GM12873 (cell line): ENCODE results near the gene MRPS15.
A peak's percentile ranks its signal among the peaks of the same experiment; 100 is the strongest.

Experiments
- CTCF ChIP-seq: IDR thresholded peaks from 2 replicates; pipeline ENCODE4 v1.5.1; 2012; ENCODE audit warnings: low read depth, mild to moderate bottlenecking, moderate library complexity, low read length, control low read depth; ENCODE audit not compliant: insufficient read depth; ENCODE audit errors: missing control alignments

The MRPS15 gene

DNA sequence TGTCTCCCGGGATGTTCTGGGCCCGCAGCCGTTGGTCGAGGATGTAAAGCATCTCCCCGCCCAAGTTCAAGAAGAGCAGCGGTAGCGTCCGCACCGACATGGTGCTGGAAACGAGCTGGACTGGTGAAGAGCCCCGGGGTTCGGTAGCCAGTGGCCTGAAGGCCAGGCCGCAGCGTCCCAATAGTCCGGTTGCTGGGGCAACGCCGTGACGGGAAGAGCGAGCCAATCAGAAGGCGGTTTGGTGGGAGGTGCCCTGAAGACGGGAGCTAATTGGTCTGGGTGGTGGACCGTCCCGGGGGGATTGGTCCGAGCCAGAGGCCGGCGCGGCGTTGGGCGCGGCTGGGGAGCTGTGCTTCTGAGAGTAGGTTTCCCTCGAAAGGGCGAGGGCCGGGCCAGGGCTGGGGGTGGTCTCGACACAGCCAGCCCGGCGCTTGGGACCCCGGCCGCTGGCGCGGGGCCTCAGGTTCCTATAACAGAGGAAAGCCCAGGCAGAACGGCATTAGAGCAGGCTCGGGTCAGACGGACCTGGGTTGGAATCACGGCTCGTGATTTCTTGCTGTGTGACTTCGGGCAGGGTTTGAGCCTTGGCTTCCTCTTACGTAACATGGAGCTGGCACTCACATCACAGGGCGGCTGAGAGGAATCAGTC, 13.8 kb downstream of the MRPS15 start, which contains the start of gene OSCP1:
Gene OSCP1, minus strand, starts transcription at position 182 of the 649 bp plus-strand sequence. Its CDS starts 82 bp downstream, at position 100.
- no peak for TF ChIP-seq CTCF

- TF ChIP-seq CTCF = no peak
Observed at GRCh38 chr1:36448530-36449056, 15.6 kb downstream of the MRPS15 start.

DNA sequence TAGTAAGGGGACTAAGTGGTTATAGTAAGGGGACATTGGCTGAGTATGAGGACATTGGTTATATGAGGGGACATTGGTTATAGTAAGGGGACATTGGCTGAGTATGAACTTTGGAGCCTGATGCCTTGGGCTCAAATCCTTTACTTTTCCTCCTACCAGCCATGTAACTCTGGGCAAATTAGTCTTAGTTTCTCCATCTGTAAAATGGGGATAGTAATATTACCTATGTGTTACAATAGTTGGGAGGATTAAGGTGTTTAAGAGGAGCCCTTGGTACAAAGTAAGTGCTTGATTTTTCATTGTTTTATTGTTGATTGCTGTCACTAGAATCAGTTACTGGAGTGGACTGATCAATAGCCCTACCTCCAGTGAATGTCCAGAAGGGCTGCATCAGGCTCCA, 16.7 kb downstream of the MRPS15 start:
- TF ChIP-seq CTCF = no peak

DNA sequence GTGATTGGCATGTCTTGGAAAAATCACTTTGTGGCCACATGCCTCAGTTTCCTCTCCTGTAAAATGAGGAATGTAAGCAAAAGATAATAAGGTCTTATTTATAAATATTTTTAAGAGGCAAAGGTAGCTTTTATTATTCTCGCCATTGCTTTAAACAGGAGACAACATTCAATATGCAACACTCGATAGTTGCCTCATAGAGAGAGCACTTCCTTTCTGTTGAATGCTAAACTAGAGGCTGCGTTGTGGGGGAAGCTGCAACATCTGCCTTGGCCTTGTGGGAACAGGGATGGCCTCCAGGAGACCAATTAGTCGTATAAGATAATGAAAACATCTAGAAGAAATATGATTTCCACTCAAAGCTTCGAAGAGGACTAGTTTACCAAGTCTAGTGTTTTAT, 17.4 kb downstream of the MRPS15 start:
- no peak for TF ChIP-seq CTCF

DNA sequence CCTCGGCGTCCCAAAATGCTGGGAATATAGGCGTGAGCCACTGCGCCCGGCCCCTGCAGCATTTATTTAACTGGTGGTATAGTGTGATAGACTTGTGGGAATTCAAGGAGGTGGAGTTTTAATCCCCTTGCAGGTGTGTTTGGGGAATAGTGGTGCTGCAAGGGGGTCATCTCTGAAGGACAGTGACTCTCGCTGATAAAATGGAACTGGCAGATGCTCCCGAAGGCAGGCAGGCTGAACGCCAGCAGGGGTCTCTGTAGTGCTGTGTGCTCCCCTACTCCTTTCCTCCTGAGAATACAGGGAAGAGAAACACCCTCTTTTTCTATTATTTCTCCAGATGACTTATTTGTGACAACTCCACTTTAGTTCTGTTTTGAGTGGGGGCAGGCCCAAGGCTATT, 17.9 kb downstream of the MRPS15 start:
- peak; percentile 59 for TF ChIP-seq CTCF

GRCh38 chr1:36443297-36443696, 20.9 kb downstream of the MRPS15 start:
- TF ChIP-seq CTCF = no peak

- TF ChIP-seq CTCF = no peak
Observed at GRCh38 chr1:36442337-36442736, 21.8 kb downstream of the MRPS15 start.
